Lung (tissue), 12 donors: Measurements from ENCODE around the gene ESR1. TPM values are rescaled to one million over a fixed set of nuclear protein-coding genes. Genes with fewer than 3 reads are reported as not detected.

ENCODE experiments used
- ATAC-seq: fragments of 200-7000 bp; cut with Tn5 transposase; one replicate; pipeline ENCODE4 v1.9.1; 2020; ENCODE audit warnings: moderate number of reproducible peaks; ENCODE audit not compliant: insufficient read depth, low FRiP score
- DNase-seq, 3 donors: peaks; one replicate each; pipeline ENCODE4 v3.0.0-alpha.2; 2013 to 2017
- H3K27ac ChIP-seq, 2 donors: one replicate each; pipeline ENCODE4 v1.5.1; 2013; ENCODE audit warnings: mild to moderate bottlenecking in 2 of 2, moderate library complexity in 2 of 2, control low read depth in 1 of 2, inconsistent platforms in 1 of 2, low read depth in 1 of 2, low read length in 1 of 2
- H3K27me3 ChIP-seq, 3 donors: one replicate each; pipeline ENCODE4 v1.5.1; 2013; ENCODE audit warnings: low read length in 2 of 3; ENCODE audit not compliant: control insufficient read depth in 3 of 3, insufficient read depth in 3 of 3
- H3K36me3 ChIP-seq, 4 donors: one replicate each; pipeline ENCODE4 v1.5.1; 2013; ENCODE audit warnings: low read length in 4 of 4, mild to moderate bottlenecking in 1 of 4, moderate library complexity in 1 of 4; ENCODE audit not compliant: control insufficient read depth in 4 of 4, insufficient read depth in 4 of 4
- H3K4me1 ChIP-seq, 5 donors: one replicate each; pipeline ENCODE4 v1.5.1; 2013; ENCODE audit warnings: low read length in 5 of 5, mild to moderate bottlenecking in 2 of 5, moderate library complexity in 1 of 5; ENCODE audit not compliant: control insufficient read depth in 5 of 5, insufficient read depth in 5 of 5
- H3K4me3 ChIP-seq: one replicate; pipeline ENCODE4 v1.5.1; 2013; ENCODE audit warnings: mild to moderate bottlenecking, control low read depth, moderate library complexity
- H3K9ac ChIP-seq, 2 donors: one replicate each; pipeline ENCODE4 v1.5.1; 2013; ENCODE audit warnings: low read length in 2 of 2, control low read depth in 1 of 2; ENCODE audit not compliant: insufficient read depth in 1 of 2
- H3K9me3 ChIP-seq, 4 donors: one replicate each; pipeline ENCODE4 v1.5.1; 2013; ENCODE audit warnings: low read length in 3 of 4, mild to moderate bottlenecking in 1 of 4, moderate library complexity in 1 of 4; ENCODE audit not compliant: control insufficient read depth in 4 of 4, insufficient read depth in 3 of 4
- CTCF ChIP-seq: IDR thresholded peaks from 2 replicates; pipeline ENCODE4 v1.5.1; 2012; ENCODE audit warnings: mild to moderate bottlenecking; ENCODE audit errors: control extremely low read depth, extremely low read depth
- WGBS, 2 donors: extraction: QIAGEN DNeasy Blood & Tissue Kit; methylation state at CpG; one replicate each; pipeline ENCODE4 v1.1.7; 2013; 5-methylcytosine and 5-hydroxymethylcytosine counted together
- polyA plus RNA-seq, 2 donors: library from polyadenylated mRNA; stranded (reverse); fragments of 200-250 nt; gene quantifications; one replicate each; pipeline ENCODE4 v1.2.1, GENCODE V29; 2013
- total RNA-seq, 2 donors: library from RNA; depleted of rRNA in 1 of 2; stranded (reverse); fragments of >200 nt in 1 of 2; gene quantifications; one replicate each; pipeline ENCODE4 v1.2.1, GENCODE V29; 2014 to 2021
- donor health status: control.
- donor health status: control.
- donor health status: Bipolar disorder and iron deficiency.
- donor health status: healthy.
- donor health status: DM: yes; HTN: yes; CAD: no.

The ESR1 gene
- total and polyA plus RNA-seq, 4 donors: 0.14 to 3.7 (median 0.78) TPM

GRCh38 chr6:151842816-151843215, 35.3 kb downstream of the ESR1 start:
- H3K9me3 ChIP-seq: no peaks in the 10 kb centered on the region
- WGBS, 2 donors: 93 to 100% methylated on average over 2 of the region's 2 CpGs
- H3K4me3 ChIP-seq: no peak overlapping the region
- H3K36me3 ChIP-seq: no peaks in the 10 kb centered on the region
- ATAC-seq: no peak
- TF ChIP-seq CTCF: no peak
- no peaks in the 10 kb centered on the region for H3K4me1 ChIP-seq
- no peak overlapping the region for H3K27ac ChIP-seq
- DNase-seq: no peak
- H3K27me3 ChIP-seq: no peaks in the 10 kb centered on the region
- no peak overlapping the region for H3K9ac ChIP-seq

GRCh38 chr6:151847064-151847463, 39.6 kb downstream of the ESR1 start:
- WGBS, 2 donors: 24 to 28% methylated on average over 1 of the region's 1 CpG

GRCh38 chr6:151850479-151851003, 43.1 kb downstream of the ESR1 start:
- Histone ChIP-seq H3K36me3 (no peaks in the 10 kb centered on the region), H3K27ac (no peak overlapping the region), H3K9me3 (no peaks in the 10 kb centered on the region), H3K27me3 (no peaks in the 10 kb centered on the region), H3K4me3 (no peak overlapping the region), H3K9ac (no peak overlapping the region), H3K4me1 (no peaks in the 10 kb centered on the region)
- WGBS, 2 donors: 52 to 68% methylated on average over 5 of the region's 5 CpGs
- ATAC-seq (no peak), DNase-seq (no peak)
- TF ChIP-seq CTCF: no peak

More at GRCh38 chr6:151847064-151847463, 39.6 kb downstream of the ESR1 start:
- Histone ChIP-seq H3K4me1 (no peaks in the 10 kb centered on the region), H3K27ac (no peak overlapping the region), H3K9me3 (no peaks in the 10 kb centered on the region), H3K9ac (no peak overlapping the region), H3K36me3 (no peaks in the 10 kb centered on the region), H3K27me3 (no peaks in the 10 kb centered on the region), H3K4me3 (no peak overlapping the region)
- DNase-seq: peak; percentile 29 to 72 (median 44)
- no peak for TF ChIP-seq CTCF
- no peak for ATAC-seq

GRCh38 chr6:151858294-151858693, 50.8 kb downstream of the ESR1 start:
- ATAC-seq (no peak), DNase-seq (no peak)
- Histone ChIP-seq H3K9ac (no peak overlapping the region), H3K27me3 (no peaks in the 10 kb centered on the region), H3K4me3 (no peak overlapping the region), H3K36me3 (no peaks in the 10 kb centered on the region), H3K4me1 (peaks cover 0 to 2% (median 0%) of the 10 kb centered on the region in 5 donors), H3K27ac (no peak overlapping the region), H3K9me3 (no peaks in the 10 kb centered on the region)
- TF ChIP-seq CTCF: no peak
- WGBS, 2 donors: 79 to 84% methylated on average over 2 of the region's 2 CpGs
